B cell (primary cell): ENCODE measurements around the gene SIGLEC8. TPM values are rescaled to one million over a fixed set of nuclear protein-coding genes. Genes with fewer than 3 reads are reported as not detected.

Experiments used
- ATAC-seq: fragments of 200-7000 bp; cut with Tn5 transposase; one replicate; pipeline ENCODE4 v1.10.0; 2021; ENCODE audit warnings: low read depth, mild to moderate bottlenecking, moderate number of reproducible peaks, moderate library complexity
- CTCF ChIA-PET: fragments of 350-600 bp; sonication (Branson Sonifier 250); formaldehyde crosslinking; loops from one replicate; lab custom pipeline; 2021; ENCODE audit warnings: antibody characterized with exemption, inconsistent platforms; lab: Charles Lee
- POLR2A ChIA-PET: fragments of 350-600 bp; sonication (Branson Sonifier 250); formaldehyde crosslinking; loops from one replicate; lab custom pipeline; 2021; ENCODE audit warnings: antibody characterized with exemption; lab: Charles Lee
- DNase-seq: peaks from one replicate; pipeline ENCODE4 v3.0.0; 2013
- H2AFZ ChIP-seq: 2 replicates; pipeline ENCODE4 v1.6.1; 2012; ENCODE audit warnings: mild to moderate bottlenecking, low read depth, low read length; ENCODE audit not compliant: insufficient read depth, poor library complexity, severe bottlenecking
- H3K27ac ChIP-seq, 2 donors: 1 replicate in 1 of 2; 2 replicates in 1 of 2; pipeline ENCODE4 v1.5.1; 2012 to 2013; ENCODE audit warnings: low read length in 2 of 2, mild to moderate bottlenecking in 2 of 2, moderate library complexity in 1 of 2
- H3K27me3 ChIP-seq, 4 experiments: fragments of 200-600 bp in 1 of 4; sonication (generic) in 1 of 4; replicated peaks in 1 of 4; 1 replicate in 2 of 4; 2 replicates in 2 of 4; pipeline versions ENCODE4 v1.6.1 to v1.7.0; 2013 to 2016; ENCODE audit warnings: low read length in 3 of 4, mild to moderate bottlenecking in 2 of 4, mixed read lengths in 1 of 4, moderate library complexity in 1 of 4; ENCODE audit not compliant: insufficient read depth in 4 of 4, control insufficient read depth in 3 of 4; ENCODE audit errors: control extremely low read depth in 1 of 4
- H3K36me3 ChIP-seq, 2 experiments: replicated peaks in 1 of 2; 1 replicate in 1 of 2; 2 replicates in 1 of 2; pipeline versions ENCODE4 v1.6.1 to v1.7.1; 2013; ENCODE audit warnings: low read length in 1 of 2; ENCODE audit not compliant: insufficient read depth in 2 of 2, control insufficient read depth in 1 of 2; ENCODE audit errors: control extremely low read depth in 1 of 2, extremely low read depth in 1 of 2
- H3K4me1 ChIP-seq, 2 donors: fragments of 200-600 bp in 1 of 2; sonication (generic) in 1 of 2; 1 replicate in 1 of 2; 2 replicates in 1 of 2; pipeline versions ENCODE4 v1.5.1 to v1.6.1; 2013 to 2017; ENCODE audit warnings: low read length in 2 of 2; ENCODE audit not compliant: control insufficient read depth in 2 of 2, insufficient read depth in 2 of 2
- H3K4me2 ChIP-seq: replicated peaks from 2 replicates; pipeline ENCODE3; 2012; ENCODE audit warnings: mild to moderate bottlenecking, low read depth, low read length; ENCODE audit not compliant: poor library complexity, severe bottlenecking
- H3K4me3 ChIP-seq, 5 experiments: fragments of 200-600 bp in 1 of 5; sonication (generic) in 1 of 5; 1 replicate in 3 of 5; 2 replicates in 2 of 5; pipeline versions ENCODE4 v1.5.1 to v1.7.0; 2011 to 2016; ENCODE audit warnings: low read length in 4 of 5, mild to moderate bottlenecking in 4 of 5, low read depth in 2 of 5, control low read depth in 1 of 5, moderate library complexity in 1 of 5; ENCODE audit not compliant: insufficient read depth in 1 of 5; ENCODE audit errors: control extremely low read depth in 1 of 5, extremely low read depth in 1 of 5
- H3K79me2 ChIP-seq: fragments of 200-600 bp; sonication (generic); one replicate; pipeline ENCODE4 v1.6.0; 2016; ENCODE audit warnings: low read length; ENCODE audit not compliant: control insufficient read depth, insufficient read depth
- H3K9ac ChIP-seq: fragments of 200-600 bp; sonication (generic); 2 replicates; pipeline ENCODE4 v1.6.1; 2017; ENCODE audit warnings: mild to moderate bottlenecking, low read length, moderate library complexity
- H3K9me3 ChIP-seq, 3 donors: one replicate each; pipeline versions ENCODE4 v1.6.1 to v1.7.1; 2013; ENCODE audit warnings: low read length in 2 of 3; ENCODE audit not compliant: control insufficient read depth in 2 of 3, insufficient read depth in 1 of 3; ENCODE audit errors: control extremely low read depth in 1 of 3
- H4K20me1 ChIP-seq: 2 replicates; pipeline ENCODE4 v1.6.0; 2012; ENCODE audit warnings: mild to moderate bottlenecking, low read length; ENCODE audit not compliant: insufficient read depth, control insufficient read depth, poor library complexity, severe bottlenecking
- H3K27ac Mint-ChIP-seq: one replicate; pipeline ENCODE4 v1.8.0; 2021; ENCODE audit warnings: mixed read lengths
- H3K27me3 Mint-ChIP-seq: one replicate; pipeline ENCODE4 v1.8.0; 2021; ENCODE audit warnings: mixed read lengths
- H3K4me1 Mint-ChIP-seq: one replicate; pipeline ENCODE4 v1.8.0; 2021; ENCODE audit warnings: mixed read lengths
- H3K4me3 Mint-ChIP-seq: one replicate; pipeline ENCODE4 v1.8.0; 2021; ENCODE audit warnings: mixed read lengths
- H3K9me3 Mint-ChIP-seq: one replicate; pipeline ENCODE4 v1.8.0; 2022; ENCODE audit warnings: mixed read lengths; ENCODE audit not compliant: insufficient read depth
- CTCF ChIP-seq: fragments of 200-600 bp; IDR thresholded peaks from one replicate; pipeline ENCODE4 v1.8.0; 2022; ENCODE audit warnings: antibody characterized with exemption, mild to moderate bottlenecking
- EZH2 ChIP-seq: IDR thresholded peaks from 2 replicates; pipeline ENCODE4 v1.6.1; 2012; ENCODE audit warnings: borderline replicate concordance, low read depth, mild to moderate bottlenecking, moderate library complexity, low read length; ENCODE audit not compliant: insufficient read depth, poor library complexity, severe bottlenecking
- WGBS: methylation state at CpG from one replicate; pipeline ENCODE4 v1.1.5; 2013; ENCODE audit warnings: missing lambda C conversion rate; ENCODE audit not compliant: insufficient coverage; 5-methylcytosine and 5-hydroxymethylcytosine counted together
- intact Hi-C: fragments of 100-400 bp; cut with micrococcal nuclease; formaldehyde crosslinking; loops from one replicate; pipeline ENCODE4 v1.10.0; 2022
- polyA plus RNA-seq: library from polyadenylated mRNA; depleted of rRNA; stranded (reverse); fragments of >200 nt; gene quantifications from 2 replicates; pipeline ENCODE4 v1.2.3, GENCODE V29; 2012
- total RNA-seq, 2 donors: library from RNA; stranded (reverse); fragments of 120-200 nt in 1 of 2; gene quantifications; 1 replicate in 1 of 2; 2 replicates in 1 of 2; pipeline versions ENCODE4 v1.2.3 to v1.2.4, GENCODE V29; 2013 to 2022

SIGLEC8 gene
- total and polyA plus RNA-seq, 2 donors (not counting 1 experiment from before 2014, with no cell fraction given) = not detected

DNA sequence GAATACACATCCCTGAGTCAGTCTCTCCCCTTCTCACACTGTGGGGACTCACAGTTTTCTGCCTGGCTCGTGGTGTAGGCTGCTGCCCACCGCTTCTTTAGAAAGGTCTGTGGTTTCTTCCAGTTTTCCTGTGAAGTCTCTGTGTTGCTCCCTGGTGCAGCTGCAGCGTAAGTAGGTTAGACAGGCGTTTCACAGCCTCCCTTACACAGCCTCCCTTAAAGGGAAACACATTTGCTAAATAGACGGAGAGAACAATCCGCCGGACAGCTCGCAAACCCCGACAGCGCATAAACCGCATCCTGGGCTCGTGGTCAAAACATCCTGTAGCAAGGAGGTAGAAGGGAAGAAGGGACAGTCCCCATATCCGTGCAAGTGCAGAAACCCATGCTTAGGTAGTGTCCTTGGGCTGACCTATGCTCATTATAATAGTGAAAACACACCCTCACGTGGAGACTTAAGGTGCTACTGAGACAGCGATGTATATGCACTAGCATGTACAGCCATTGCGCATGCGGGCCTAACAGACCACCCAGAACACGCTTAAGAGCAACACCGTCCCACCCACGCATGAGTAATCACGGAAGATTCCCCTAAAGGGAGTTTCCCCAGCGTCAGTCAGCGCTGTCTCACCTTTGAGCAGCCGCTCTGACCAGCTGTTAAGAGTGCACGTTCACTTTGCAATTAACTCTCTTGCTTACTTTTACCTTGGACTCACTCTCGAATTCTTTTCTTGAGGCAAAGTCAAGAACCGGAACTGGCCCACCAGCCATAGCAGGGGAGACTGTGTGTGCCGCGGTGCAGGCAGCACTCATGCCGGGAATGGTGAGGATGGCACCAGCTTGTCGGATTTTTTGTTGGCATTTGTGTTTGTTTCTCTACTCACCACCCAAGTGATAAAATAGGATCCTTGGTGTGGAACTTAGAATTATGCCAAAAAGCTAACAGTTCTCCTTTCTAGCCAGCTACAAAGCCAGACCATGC lies 16.6 kb downstream of the SIGLEC8 start:
- WGBS = 12% methylated on average over 24 of the region's 31 CpGs
- Histone ChIP-seq H3K27me3 (peaks cover 0 to 15% (median 3%) of the 10 kb centered on the region in 4 experiments), H3K27ac (peak overlapping the region; percentile 61 to 71), H3K4me1 (peaks cover 20 to 32% of the 10 kb centered on the region in 2 donors), H3K4me2 (peak overlapping the region; percentile 60), H3K9me3 (peaks cover 0 to 5% (median 0%) of the 10 kb centered on the region in 3 donors), H3K36me3 (no peaks in the 10 kb centered on the region), H3K9ac (peak overlapping the region; percentile 41), H4K20me1 (no peaks in the 10 kb centered on the region), H2AFZ (peak overlapping the region; percentile 4), H3K4me3 (peak overlapping the region; percentile 5 to 41 (median 37)), H3K79me2 (no peaks in the 10 kb centered on the region)
- H3K27ac Mint-ChIP-seq = peak overlapping the region; percentile 83
- TF ChIP-seq CTCF (peak; percentile 22), EZH2 (no peak)
- intact Hi-C loops = loop anchor here (1.0 kb wide), 4 partner anchors 24 to 74 kb away; partner anchors contain the start of gene SIGLEC10
- POLR2A ChIA-PET = interaction anchor here (0.5 to 1.0 kb wide), 3 partner anchors 24 to 45 kb away, joined by 3 read pairs; partner anchors contain the start of gene SIGLEC10
- H3K4me3 Mint-ChIP-seq = peak overlapping the region; percentile 71
- no peaks in the 10 kb centered on the region for H3K9me3 Mint-ChIP-seq
- DNase-seq (peak; percentile 88), ATAC-seq (peak; percentile 89)
- peaks cover 32% of the 10 kb centered on the region for H3K4me1 Mint-ChIP-seq
- peaks cover 20% of the 10 kb centered on the region for H3K27me3 Mint-ChIP-seq
- CTCF ChIA-PET = interaction anchor here (0.7 to 9.7 kb wide), 12 partner anchors 14 to 273 kb away, joined by 3 to 112 read pairs (median 8); partner anchors contain the start of genes SIGLEC10 and VSIG10L
